ENCODE data around the gene ACTL10. TPM values are rescaled to one million over a fixed set of nuclear protein-coding genes. Genes with fewer than 3 reads are reported as not detected.

ACTL10 gene
- total RNA-seq, 1 donor from 2014 or later: 2.3 TPM

DNA sequence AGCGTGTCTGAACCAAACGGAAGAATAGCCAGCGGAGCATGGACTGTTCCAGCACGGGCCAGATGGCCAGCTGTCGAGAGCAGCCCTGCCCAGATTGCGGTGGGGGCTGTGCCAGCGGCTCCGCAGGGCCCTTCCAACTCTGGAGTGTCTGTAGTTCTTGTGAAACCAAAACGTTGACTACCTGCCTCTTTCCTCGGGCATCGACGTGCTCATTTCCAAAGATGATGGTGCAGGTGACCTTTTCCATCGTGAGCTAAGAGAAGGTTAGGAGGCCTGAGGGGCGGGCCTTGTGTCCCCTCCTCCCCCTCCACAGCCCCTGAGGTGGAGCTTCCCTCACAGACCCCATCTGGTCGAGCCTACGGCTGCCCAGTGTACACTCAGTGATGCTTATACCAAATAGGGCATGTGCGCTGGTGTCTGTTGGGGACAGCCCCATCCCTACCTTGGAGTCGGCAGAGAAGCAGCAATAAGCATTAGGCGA is 17.5 kb upstream of the ACTL10 start:
- Mint-ChIP-seq H3K4me3 (ENCODE audit: unreplicated experiment) (no peak overlapping the region), H3K36me3 (ENCODE audit: low read depth) (peaks cover 20% of the 10 kb centered on the region), H3K4me1 (ENCODE audit: low read depth) (peaks cover 25% of the 10 kb centered on the region)

DNA sequence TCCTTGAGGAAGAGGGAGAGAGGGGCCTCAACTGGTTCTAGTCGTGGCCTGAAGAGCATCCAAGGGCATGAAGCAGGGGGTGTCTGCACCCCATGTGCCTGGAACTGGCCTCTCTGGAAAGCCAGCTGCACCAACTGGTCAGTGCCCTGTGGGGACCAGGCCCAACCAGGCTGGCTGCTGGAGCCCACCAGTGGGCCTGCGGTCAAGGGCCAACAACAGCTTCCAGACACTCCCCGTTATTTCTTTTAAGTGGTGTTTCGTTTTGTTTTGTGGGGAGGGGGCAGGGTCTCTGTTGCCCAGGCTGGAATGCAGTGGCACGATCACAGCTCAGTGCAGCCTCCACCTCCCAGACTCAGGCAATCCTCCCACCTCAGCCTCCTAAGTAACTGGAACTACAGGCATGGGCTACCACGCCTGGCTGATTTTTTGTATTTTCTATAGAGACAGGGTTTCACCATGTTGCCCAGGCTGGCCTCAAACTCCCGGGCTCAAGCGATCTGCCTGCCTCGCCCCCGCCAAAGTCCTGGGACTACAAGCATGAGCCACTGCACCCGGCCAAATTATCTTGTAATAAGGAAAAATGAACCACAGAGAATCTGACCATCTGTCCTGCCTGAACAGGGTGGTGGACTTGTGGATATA is 16.5 kb upstream of the ACTL10 start:
- Mint-ChIP-seq H3K4me1 (ENCODE audit: low read depth) (peaks cover 25% of the 10 kb centered on the region), H3K36me3 (ENCODE audit: low read depth) (peaks cover 11% of the 10 kb centered on the region), H3K27ac (ENCODE audit: unreplicated experiment) (no peak overlapping the region), H3K9me3 (ENCODE audit: low read depth) (no peaks in the 10 kb centered on the region), H3K27me3 (ENCODE audit: low read depth) (no peaks in the 10 kb centered on the region), H3K4me3 (ENCODE audit: unreplicated experiment) (no peak overlapping the region)
- no peak for DNase-seq (ENCODE audit: low spot score)
- TF ChIP-seq, protein P1, sequence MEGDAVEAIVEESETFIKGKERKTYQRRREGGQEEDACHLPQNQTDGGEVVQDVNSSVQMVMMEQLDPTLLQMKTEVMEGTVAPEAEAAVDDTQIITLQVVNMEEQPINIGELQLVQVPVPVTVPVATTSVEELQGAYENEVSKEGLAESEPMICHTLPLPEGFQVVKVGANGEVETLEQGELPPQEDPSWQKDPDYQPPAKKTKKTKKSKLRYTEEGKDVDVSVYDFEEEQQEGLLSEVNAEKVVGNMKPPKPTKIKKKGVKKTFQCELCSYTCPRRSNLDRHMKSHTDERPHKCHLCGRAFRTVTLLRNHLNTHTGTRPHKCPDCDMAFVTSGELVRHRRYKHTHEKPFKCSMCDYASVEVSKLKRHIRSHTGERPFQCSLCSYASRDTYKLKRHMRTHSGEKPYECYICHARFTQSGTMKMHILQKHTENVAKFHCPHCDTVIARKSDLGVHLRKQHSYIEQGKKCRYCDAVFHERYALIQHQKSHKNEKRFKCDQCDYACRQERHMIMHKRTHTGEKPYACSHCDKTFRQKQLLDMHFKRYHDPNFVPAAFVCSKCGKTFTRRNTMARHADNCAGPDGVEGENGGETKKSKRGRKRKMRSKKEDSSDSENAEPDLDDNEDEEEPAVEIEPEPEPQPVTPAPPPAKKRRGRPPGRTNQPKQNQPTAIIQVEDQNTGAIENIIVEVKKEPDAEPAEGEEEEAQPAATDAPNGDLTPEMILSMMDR (IDR thresholded peaks at IDR 0.05): no peak

More for the DNA sequence above, 17.5 kb upstream of the ACTL10 start:
- Mint-ChIP-seq H3K27me3 (ENCODE audit: low read depth) (no peaks in the 10 kb centered on the region), H3K27ac (ENCODE audit: unreplicated experiment) (no peak overlapping the region), H3K9me3 (ENCODE audit: low read depth) (no peaks in the 10 kb centered on the region)
- DNase-seq (ENCODE audit: low spot score): no peak
- TF ChIP-seq, protein P1 (IDR thresholded peaks at IDR 0.05): no peak

DNA sequence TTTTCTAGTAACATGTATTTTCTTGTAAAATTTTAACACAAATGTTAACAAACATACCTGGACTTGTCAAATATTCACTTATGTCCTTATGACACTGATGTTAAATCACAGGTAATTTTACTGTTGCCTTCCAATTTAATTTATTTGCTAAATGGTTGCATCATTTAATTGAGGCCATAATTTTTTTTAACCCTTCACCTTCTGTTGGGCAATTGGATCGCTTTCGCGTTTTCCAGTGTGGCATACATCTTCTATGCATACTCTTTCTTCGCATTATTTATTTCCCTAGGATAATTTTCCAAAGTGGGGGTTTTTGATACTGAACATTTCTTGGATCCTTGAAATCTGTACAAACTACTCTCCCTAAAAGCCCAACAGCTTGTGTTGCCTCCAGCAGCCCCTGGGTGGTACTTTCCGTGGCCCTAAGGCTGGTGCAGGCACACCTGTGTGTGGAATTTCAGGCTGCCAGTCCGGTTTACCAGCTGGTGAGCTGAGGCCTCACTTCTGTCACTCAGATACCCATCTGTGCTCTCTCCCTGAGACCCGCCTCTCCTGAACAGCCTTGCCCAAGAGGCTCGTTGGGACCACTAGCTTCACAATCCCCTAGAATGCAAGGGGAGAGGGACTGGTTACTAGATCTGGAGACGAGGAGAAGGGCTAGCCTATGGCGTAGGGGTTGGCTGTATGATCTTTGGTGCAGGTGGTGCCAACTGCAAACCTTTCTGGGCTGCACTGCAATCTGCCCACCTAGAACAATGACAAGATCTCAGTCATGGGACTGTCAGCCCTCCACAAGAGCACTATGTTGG is 15.8 kb upstream of the ACTL10 start:
- no peak for DNase-seq (ENCODE audit: low spot score)
- Mint-ChIP-seq H3K9me3 (ENCODE audit: low read depth) (no peaks in the 10 kb centered on the region), H3K27me3 (ENCODE audit: low read depth) (no peaks in the 10 kb centered on the region), H3K27ac (ENCODE audit: unreplicated experiment) (no peak overlapping the region), H3K36me3 (ENCODE audit: low read depth) (peaks cover 5% of the 10 kb centered on the region), H3K4me1 (ENCODE audit: low read depth) (peaks cover 25% of the 10 kb centered on the region), H3K4me3 (ENCODE audit: unreplicated experiment) (no peak overlapping the region)
- TF ChIP-seq, protein P1 (IDR thresholded peaks at IDR 0.05): no peak

DNA sequence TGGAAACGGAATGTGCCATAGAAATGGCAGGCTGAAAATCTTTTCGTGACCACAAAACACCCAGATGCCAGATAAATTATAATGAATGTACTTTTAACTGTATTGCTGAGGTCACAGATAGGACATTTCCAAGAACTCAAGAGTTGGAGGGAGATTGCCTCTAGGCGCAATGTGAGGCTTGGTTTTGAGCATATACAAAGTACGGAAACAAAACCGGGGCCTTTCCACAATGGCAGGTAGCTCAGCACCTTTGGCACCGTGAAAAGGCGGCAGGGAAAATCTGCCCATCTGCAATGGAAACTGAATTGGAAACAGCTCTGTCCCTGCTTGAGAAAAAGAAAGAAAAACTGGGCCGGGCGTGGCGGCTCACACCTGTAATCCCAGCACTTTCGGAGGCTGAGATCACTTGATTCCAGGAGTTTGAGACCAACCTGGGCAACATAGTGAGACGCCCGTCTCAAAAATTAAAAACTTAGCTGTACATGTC is 15.1 kb upstream of the ACTL10 start:
- DNase-seq (ENCODE audit: low spot score): no peak
- TF ChIP-seq, protein P1 (IDR thresholded peaks at IDR 0.05): no peak
- Mint-ChIP-seq H3K4me1 (ENCODE audit: low read depth) (peaks cover 25% of the 10 kb centered on the region), H3K27me3 (ENCODE audit: low read depth) (no peaks in the 10 kb centered on the region), H3K9me3 (ENCODE audit: low read depth) (no peaks in the 10 kb centered on the region), H3K36me3 (ENCODE audit: low read depth) (peaks cover 2% of the 10 kb centered on the region), H3K27ac (ENCODE audit: unreplicated experiment) (no peak overlapping the region), H3K4me3 (ENCODE audit: unreplicated experiment) (no peak overlapping the region)

DNA sequence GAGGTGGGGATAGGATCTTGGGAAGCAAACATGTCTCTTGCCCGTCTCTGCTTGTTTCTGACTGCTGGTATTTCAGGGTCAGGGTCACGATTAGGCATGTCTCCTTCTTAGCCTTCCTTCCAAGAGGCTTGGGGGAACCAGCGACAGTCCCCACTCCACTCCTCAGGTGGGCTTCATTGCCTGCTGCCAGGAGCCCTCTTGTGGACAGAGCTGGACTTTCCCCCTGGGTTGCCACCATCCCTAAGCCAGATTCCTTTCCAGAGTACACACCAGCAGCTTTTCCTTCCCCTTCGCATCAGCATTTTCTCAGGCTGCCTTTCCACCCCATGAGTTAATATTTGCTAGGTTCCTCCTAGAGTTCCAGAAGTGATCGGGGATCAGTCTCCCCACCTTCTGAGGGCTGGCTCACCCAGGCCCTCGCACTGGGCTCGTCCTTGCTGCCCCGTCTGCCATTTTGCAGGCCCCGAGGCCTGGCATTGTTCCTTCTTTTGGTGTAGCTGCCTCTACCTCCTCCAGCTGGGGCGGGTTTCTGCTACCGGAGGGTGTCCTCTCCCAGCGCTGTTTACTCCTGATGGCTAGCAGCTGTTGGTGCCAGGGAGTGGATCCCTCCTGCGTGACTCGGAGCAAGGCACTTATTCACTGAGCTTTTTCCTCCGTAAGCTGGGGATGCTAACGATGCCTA is 13.4 kb upstream of the ACTL10 start:
- no peaks in the 10 kb centered on the region for H3K9me3 Mint-ChIP-seq (ENCODE audit: low read depth)
- no peak overlapping the region for H3K27ac Mint-ChIP-seq (ENCODE audit: unreplicated experiment)
- peaks cover 9% of the 10 kb centered on the region for H3K4me1 Mint-ChIP-seq (ENCODE audit: low read depth)
- peaks cover 2% of the 10 kb centered on the region for H3K36me3 Mint-ChIP-seq (ENCODE audit: low read depth)
- peak; percentile 37 for DNase-seq (ENCODE audit: low spot score)
- H3K4me3 Mint-ChIP-seq (ENCODE audit: unreplicated experiment): no peak overlapping the region
- no peaks in the 10 kb centered on the region for H3K27me3 Mint-ChIP-seq (ENCODE audit: low read depth)
- TF ChIP-seq, protein P1 (IDR thresholded peaks at IDR 0.05): peak; percentile 94
